ENCODE measurements around the gene CTSF. TPM values are rescaled to one million over a fixed set of nuclear protein-coding genes. Genes with fewer than 3 reads are reported as not detected.

CTSF gene
- total and polyA plus RNA-seq, 2 of the 8 experiments (the other 6 are each of a cell fraction or from before 2014, with no cell fraction given), result 0.58 to 2.3 TPM

- peaks cover 0 to 2% of the 10 kb centered on the region in 2 experiments for H4K20me1 ChIP-seq (replicated peaks in 1 of 2; ENCODE audit: control insufficient read depth in 1 of 2, insufficient read depth in 2 of 2, low read length in 2 of 2)
- peaks cover 3 to 19% (median 13%) of the 10 kb centered on the region in 4 experiments; a peak in 7 of 8 replicates for H3K36me3 ChIP-seq (ENCODE audit: control insufficient read depth in 2 of 4, insufficient read depth in 4 of 4, low read length in 3 of 4)
- H3K18ac ChIP-seq (ENCODE audit: extremely low read depth, low read length), result no peak overlapping the region
- H2AFZ ChIP-seq (ENCODE audit: low read length), result no peak overlapping the region
- H3K4me2 ChIP-seq (ENCODE audit: insufficient read depth in 1 of 2, low read depth in 2 of 2, low read length in 2 of 2), result no peak overlapping the region
- 97% methylated on average over 9 of the region's 10 CpGs; no CpG with 5 or more reads in 1 of the 2 experiments for WGBS, 2 experiments (ENCODE audit: extremely low coverage in 1 of 2, insufficient coverage in 1 of 2, insufficient read length in 1 of 2, insufficient replicate concordance in 2 of 2, low coverage in 1 of 2, low lambda C conversion rate in 2 of 2, missing lambda C conversion rate in 1 of 2)
- H2BK12ac ChIP-seq (ENCODE audit: low read depth, low read length), result no peak overlapping the region
- H3K4me3 ChIP-seq (ENCODE audit: extremely low read depth in 1 of 4, insufficient read depth in 2 of 4, low read depth in 3 of 4, low read length in 4 of 4), result no peak overlapping the region
- no peak overlapping the region for H4K91ac ChIP-seq (replicated peaks; ENCODE audit: insufficient read length, low read length)
- no peaks in the 10 kb centered on the region for H3K4me1 ChIP-seq (replicated peaks in 1 of 4; ENCODE audit: control insufficient read depth in 3 of 4, insufficient read depth in 4 of 4, low read length in 3 of 4)
- no peak for DNase-seq (ENCODE audit: low read depth in 1 of 2, low spot score in 2 of 2)
- no peak overlapping the region for H2BK15ac ChIP-seq (ENCODE audit: low read length)
- FAIRE-seq, result no peak
- H2BK5ac ChIP-seq (ENCODE audit: low read depth, low read length), result no peak overlapping the region
- H3K23ac ChIP-seq (ENCODE audit: insufficient read length), result no peak overlapping the region
- H4K8ac ChIP-seq (ENCODE audit: extremely low read depth, insufficient read depth, low read length), result no peak overlapping the region
- TF ChIP-seq CHD1 (IDR thresholded peaks at IDR 0.05; ENCODE audit: low read depth, low read length), result no peak
- TF ChIP-seq SP2 (IDR thresholded peaks at IDR 0.05; ENCODE audit: low read length), result no peak
- no peak for TF ChIP-seq RXRA (IDR thresholded peaks at IDR 0.05; ENCODE audit: insufficient read depth, low read depth, low read length)
- no peak for TF ChIP-seq TCF12 (IDR thresholded peaks at IDR 0.05; ENCODE audit: low read depth, low read length)
- TF ChIP-seq SAP30 (IDR thresholded peaks at IDR 0.05; ENCODE audit: insufficient read depth, insufficient replicate concordance, low read length), result no peak
- no peak for TF ChIP-seq EGR1 (IDR thresholded peaks at IDR 0.05; ENCODE audit: borderline replicate concordance, low read depth, low read length)
- TF ChIP-seq SIN3A (conservative IDR thresholded peaks at IDR 0.05 in 1 of 2, IDR thresholded peaks at IDR 0.05 in 1 of 2; ENCODE audit: low read depth in 1 of 2, low read length in 2 of 2), result no peak
- TF ChIP-seq USF2 (IDR thresholded peaks at IDR 0.05; ENCODE audit: low read length), result no peak
- no peak for TF ChIP-seq SP1 (IDR thresholded peaks at IDR 0.05; ENCODE audit: low read depth, low read length)
- TF ChIP-seq NRF1 (IDR thresholded peaks at IDR 0.05; ENCODE audit: low read depth, low read length), result no peak
- no peak for TF ChIP-seq EZH2 (IDR thresholded peaks at IDR 0.05; ENCODE audit: low read depth, low read length, severe bottlenecking)
- no peak for TF ChIP-seq BRCA1 (IDR thresholded peaks at IDR 0.05; ENCODE audit: low read depth, low read length)
- H3K27me3 ChIP-seq (replicated peaks in 1 of 4; ENCODE audit: control insufficient read depth in 3 of 4, extremely low read depth in 1 of 4, insufficient read depth in 3 of 4, low read length in 3 of 4), result no peaks in the 10 kb centered on the region
- ChIA-PET CTCF (ENCODE audit: partially characterized antibody) (no interaction called here), POLR2A (ENCODE audit: partially characterized antibody) (interaction anchor here (0.7 to 1.1 kb wide), 3 partner anchors 14 to 42 kb away, joined by 3 read pairs; partner anchors contain the start of gene BBS1)
- H3K56ac ChIP-seq (replicated peaks; ENCODE audit: insufficient read length, low read depth, low read length), result no peak overlapping the region
- H3K9me3 ChIP-seq (ENCODE audit: insufficient read depth in 2 of 2, low read depth in 1 of 2, low read length in 1 of 2), result no peaks in the 10 kb centered on the region
- H3K27ac ChIP-seq (ENCODE audit: low read depth, low read length), result no peak overlapping the region
- H2BK20ac ChIP-seq (ENCODE audit: low read length), result no peak overlapping the region
- no peak overlapping the region for H2AK5ac ChIP-seq (ENCODE audit: low read depth, low read length)
- no peak overlapping the region for H4K5ac ChIP-seq (ENCODE audit: insufficient read length, low read depth, low read length)
- no peaks in the 10 kb centered on the region for H3K79me2 ChIP-seq (ENCODE audit: control insufficient read depth in 1 of 2, insufficient read depth in 2 of 2, low read length in 2 of 2)
- no peak overlapping the region for H3K4ac ChIP-seq (replicated peaks; ENCODE audit: insufficient read length, low read depth, low read length)
- H3K9ac ChIP-seq (replicated peaks in 1 of 4; ENCODE audit: extremely low read depth in 1 of 4, low read depth in 3 of 4, low read length in 3 of 4), result no peak overlapping the region
- no peaks in the 10 kb centered on the region for H3K79me1 ChIP-seq (ENCODE audit: low read depth, low read length)
- H3K14ac ChIP-seq (ENCODE audit: insufficient read length), result no peak overlapping the region
- no peaks in the 10 kb centered on the region for H3K23me2 ChIP-seq (ENCODE audit: low read depth, low read length)
- no peak overlapping the region for H2BK120ac ChIP-seq (replicated peaks; ENCODE audit: low read depth, low read length)
Measured at GRCh38 chr11:66524304-66525040, 43.9 kb downstream of the CTSF start.

Measured in H1 (cell line).